GM12878 (cell line): ENCODE results near the gene TNK1. TPM values are rescaled to one million over a fixed set of nuclear protein-coding genes. Genes with fewer than 3 reads are reported as not detected.

Experiments
- CTCF ChIP-seq, 3 experiments: IDR thresholded peaks in 2 of 3; conservative IDR thresholded peaks in 1 of 3; 2 replicates each; pipeline ENCODE4 v1.5.1; 2011; ENCODE audit warnings: low read depth in 3 of 3, low read length in 3 of 3, mild to moderate bottlenecking in 3 of 3, control low read depth in 2 of 3, moderate library complexity in 2 of 3, inconsistent platforms in 1 of 3, mixed read lengths in 1 of 3; ENCODE audit not compliant: control insufficient read depth in 2 of 3, insufficient read depth in 1 of 3; ENCODE audit errors: extremely low read depth in 1 of 3
- NFXL1 ChIP-seq: fragments of 450-650 bp; IDR thresholded peaks from 2 replicates; pipeline ENCODE4 v1.6.1; 2017; ENCODE audit warnings: antibody characterized with exemption, mild to moderate bottlenecking, borderline replicate concordance
- SMAD1 ChIP-seq: fragments of 450-650 bp; IDR thresholded peaks from 2 replicates; pipeline ENCODE4 v1.6.1; 2018; ENCODE audit warnings: mild to moderate bottlenecking, low read depth; ENCODE audit not compliant: partially characterized antibody
- polyA plus RNA-seq, 11 experiments: library from polyadenylated mRNA; depleted of rRNA in 4 of 11; unstranded in 6 of 11; stranded (reverse) in 5 of 11; fragments of >200 nt; fragmentation: Nextera tagmentation in 4 of 11; fragmentation: Illumina TruSeq in 1 of 11; extraction: Ambion mirVana in 4 of 11; extraction: Trizol in 1 of 11; gene quantifications; 1 replicate in 1 of 11; 2 replicates in 10 of 11; pipeline versions ENCODE4 v1.2.1 to v1.2.3, GENCODE V29; 2011 to 2016; ENCODE audit warnings: inconsistent platforms in 2 of 11, missing spikeins in 2 of 11, low read depth in 1 of 11
- total RNA-seq, 4 experiments: library from RNA; depleted of rRNA in 3 of 4; stranded (reverse); fragments of >200 nt in 3 of 4; fragmentation: Illumina TruSeq in 1 of 4; extraction: Trizol in 1 of 4; gene quantifications; 2 replicates each; pipeline versions ENCODE4 v1.2.1 to v1.2.3, GENCODE V29; 2013 to 2021
- TF ChIP-seq, protein P1 (sequence below): fragments of 450-650 bp; IDR thresholded peaks from 2 replicates; pipeline ENCODE4 v1.6.1; 2016; ENCODE audit warnings: mild to moderate bottlenecking, moderate library complexity, borderline replicate concordance

The TNK1 gene
- total and polyA plus RNA-seq, 10 of the 15 experiments (the other 5 are each of a cell fraction or from before 2014, with no cell fraction given) = 0.06 to 2.5 (median 0.70) TPM

GRCh38 chr17:7391307-7391706, 10.4 kb downstream of the TNK1 start (continued):
- TF ChIP-seq, protein P1, sequence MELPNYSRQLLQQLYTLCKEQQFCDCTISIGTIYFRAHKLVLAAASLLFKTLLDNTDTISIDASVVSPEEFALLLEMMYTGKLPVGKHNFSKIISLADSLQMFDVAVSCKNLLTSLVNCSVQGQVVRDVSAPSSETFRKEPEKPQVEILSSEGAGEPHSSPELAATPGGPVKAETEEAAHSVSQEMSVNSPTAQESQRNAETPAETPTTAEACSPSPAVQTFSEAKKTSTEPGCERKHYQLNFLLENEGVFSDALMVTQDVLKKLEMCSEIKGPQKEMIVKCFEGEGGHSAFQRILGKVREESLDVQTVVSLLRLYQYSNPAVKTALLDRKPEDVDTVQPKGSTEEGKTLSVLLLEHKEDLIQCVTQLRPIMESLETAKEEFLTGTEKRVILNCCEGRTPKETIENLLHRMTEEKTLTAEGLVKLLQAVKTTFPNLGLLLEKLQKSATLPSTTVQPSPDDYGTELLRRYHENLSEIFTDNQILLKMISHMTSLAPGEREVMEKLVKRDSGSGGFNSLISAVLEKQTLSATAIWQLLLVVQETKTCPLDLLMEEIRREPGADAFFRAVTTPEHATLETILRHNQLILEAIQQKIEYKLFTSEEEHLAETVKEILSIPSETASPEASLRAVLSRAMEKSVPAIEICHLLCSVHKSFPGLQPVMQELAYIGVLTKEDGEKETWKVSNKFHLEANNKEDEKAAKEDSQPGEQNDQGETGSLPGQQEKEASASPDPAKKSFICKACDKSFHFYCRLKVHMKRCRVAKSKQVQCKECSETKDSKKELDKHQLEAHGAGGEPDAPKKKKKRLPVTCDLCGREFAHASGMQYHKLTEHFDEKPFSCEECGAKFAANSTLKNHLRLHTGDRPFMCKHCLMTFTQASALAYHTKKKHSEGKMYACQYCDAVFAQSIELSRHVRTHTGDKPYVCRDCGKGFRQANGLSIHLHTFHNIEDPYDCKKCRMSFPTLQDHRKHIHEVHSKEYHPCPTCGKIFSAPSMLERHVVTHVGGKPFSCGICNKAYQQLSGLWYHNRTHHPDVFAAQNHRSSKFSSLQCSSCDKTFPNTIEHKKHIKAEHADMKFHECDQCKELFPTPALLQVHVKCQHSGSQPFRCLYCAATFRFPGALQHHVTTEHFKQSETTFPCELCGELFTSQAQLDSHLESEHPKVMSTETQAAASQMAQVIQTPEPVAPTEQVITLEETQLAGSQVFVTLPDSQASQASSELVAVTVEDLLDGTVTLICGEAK = no peak
- TF ChIP-seq CTCF (IDR thresholded peaks at IDR 0.05 in 2 of 3, conservative IDR thresholded peaks at IDR 0.05 in 1 of 3; ENCODE audit: control insufficient read depth in 2 of 3, extremely low read depth in 1 of 3, insufficient read depth in 1 of 3, low read depth in 3 of 3, low read length in 3 of 3) = no peak
- TF ChIP-seq NFXL1 = no peak
- no peak for TF ChIP-seq SMAD1
